GM21619 (cell line): ENCODE measurements around the gene HEATR9.
"Not testable (repeated sequence)": the region's sequence is repeated elsewhere in the genome, so short reads cannot be mapped to it uniquely, and the experiment has no call there.

ENCODE experiments used
- ATAC-seq: cut with Tn5 transposase; IDR thresholded peaks from one replicate; pipeline ENCODE4 v1.9.1; 2021; ENCODE audit not compliant: unreplicated experiment

The HEATR9 gene, protein sequence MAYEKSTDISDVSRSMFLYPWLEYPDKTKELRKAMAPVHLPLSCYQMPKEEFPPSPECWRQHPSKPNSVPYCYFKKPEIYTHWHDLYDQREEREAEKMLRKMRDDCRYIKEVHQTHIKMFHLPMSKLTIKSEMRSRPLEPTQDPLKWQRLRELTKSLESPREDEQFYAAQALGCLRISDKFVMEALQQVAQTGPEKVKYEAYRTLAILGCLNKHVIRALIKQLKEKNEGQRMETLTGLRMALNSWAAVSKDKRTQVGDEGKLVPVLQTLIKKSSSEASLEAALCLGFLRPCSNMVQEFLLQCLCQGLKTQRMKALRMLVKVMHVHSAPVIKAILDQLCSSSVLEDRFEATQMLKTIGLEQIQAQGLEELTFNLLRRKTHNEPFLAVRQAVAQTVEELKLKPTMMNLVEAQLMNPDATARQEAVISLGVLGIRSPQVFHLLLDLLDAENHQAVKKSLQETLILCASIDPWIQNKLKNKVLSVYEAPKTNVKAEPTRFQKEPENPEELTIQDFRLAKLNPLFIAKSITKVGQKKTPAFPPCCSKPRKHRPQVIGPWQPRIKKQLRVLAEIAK

GRCh38 chr17:35868737-35869136 is at the start of gene HEATR9:
TSS of gene HEATR9 (minus strand) at chr17:35868891. CDS start at chr17:35868742, 149 bp downstream.
- no peak for ATAC-seq

GRCh38 chr17:35917519-35918213 is 49.0 kb upstream of the HEATR9 start:
- ATAC-seq: no peak

GRCh38 chr17:35915153-35915964 is 46.7 kb upstream of the HEATR9 start:
- no peak for ATAC-seq

DNA sequence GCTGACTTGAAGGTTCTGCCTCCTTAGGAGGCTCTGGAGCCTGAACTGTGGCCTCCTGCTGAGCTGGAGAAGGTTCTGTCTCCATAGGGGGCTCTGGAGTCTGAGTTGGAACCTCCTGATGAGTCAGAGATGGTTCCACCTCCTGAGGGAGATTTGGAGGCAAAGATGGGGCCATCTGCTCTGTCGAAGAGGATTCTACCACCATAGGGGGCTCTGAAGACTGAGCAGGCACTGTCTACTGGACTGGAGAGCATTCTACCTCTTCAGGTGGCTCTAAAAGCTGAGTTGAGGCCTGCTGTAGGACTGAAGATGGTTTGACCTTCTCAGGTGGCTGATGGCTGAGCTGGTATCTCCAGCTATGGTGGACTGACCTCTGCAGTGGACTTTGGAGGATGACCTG is 45.7 kb upstream of the HEATR9 start:
- ATAC-seq: no peak

- no peak for ATAC-seq
Observed at GRCh38 chr17:35913609-35914008, 44.9 kb upstream of the HEATR9 start.

DNA sequence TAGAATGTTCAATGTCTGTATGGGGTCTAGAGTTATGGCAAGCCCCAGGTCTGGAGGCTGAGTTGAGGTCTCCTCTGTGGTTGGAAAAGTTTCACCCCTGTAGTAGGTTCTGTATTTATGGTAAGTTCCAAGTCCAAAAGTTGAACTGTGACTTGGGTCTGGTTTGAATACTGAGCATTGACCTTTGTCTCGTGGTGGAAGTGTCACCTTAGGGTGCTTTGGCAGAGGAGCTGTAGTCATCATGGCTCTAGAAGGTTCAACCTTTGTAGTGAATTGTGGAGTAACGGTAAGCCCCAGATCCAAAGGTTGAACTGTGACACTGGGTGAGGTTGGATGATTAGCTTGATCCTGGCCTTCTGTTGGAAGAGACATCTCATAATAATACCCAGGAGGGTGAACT is 44.3 kb upstream of the HEATR9 start:
- no peak for ATAC-seq

DNA sequence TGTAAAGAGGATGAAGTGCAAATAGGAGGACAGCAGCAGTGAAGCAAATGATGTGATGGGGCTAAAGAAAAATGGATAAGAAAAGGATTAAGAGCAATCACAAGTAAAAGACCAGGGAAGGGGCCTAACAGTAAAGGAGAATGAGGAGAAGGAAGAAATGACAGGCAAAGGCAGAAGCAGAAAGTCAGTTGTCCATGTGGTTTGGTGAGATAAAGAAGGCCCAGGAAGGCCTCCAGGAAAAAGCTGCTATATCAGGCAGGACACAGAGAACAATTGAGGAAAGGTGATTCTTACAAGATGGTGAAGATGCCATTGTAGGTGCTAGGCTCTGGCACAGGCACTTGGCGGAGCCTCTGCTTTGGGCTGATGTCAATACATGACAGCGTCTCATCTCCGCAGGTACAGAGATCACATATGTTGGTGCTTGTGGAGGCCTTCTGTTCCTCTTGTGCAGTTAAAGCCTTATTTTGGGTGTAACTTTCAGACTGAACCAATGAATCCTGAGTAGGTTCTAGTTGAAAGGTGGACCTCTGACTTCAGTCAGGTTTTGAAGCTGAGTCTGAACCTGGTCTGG is 43.7 kb upstream of the HEATR9 start:
- ATAC-seq: no peak

DNA sequence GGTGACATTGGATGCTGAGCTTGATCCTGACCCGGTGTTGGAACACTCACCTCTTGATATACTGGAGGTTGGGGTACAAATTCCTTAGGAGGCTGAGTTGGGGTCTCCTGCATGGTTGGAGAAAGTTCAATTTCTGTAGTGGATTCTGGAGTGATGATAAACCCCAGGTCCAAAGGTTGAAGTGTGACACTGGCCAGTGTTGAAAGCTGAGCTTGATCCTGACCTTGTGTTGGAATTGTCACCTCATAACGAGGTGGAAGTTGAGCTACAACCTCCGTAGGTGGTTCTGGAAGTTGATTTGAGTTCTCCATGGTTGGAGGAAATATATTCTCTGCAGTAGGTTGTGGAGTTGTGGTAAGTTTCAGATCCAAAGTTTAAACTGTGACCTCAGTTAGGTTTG is 40.7 kb upstream of the HEATR9 start:
- ATAC-seq: no peak

GRCh38 chr17:35907691-35908090 is 39.0 kb upstream of the HEATR9 start:
- ATAC-seq: no peak

DNA sequence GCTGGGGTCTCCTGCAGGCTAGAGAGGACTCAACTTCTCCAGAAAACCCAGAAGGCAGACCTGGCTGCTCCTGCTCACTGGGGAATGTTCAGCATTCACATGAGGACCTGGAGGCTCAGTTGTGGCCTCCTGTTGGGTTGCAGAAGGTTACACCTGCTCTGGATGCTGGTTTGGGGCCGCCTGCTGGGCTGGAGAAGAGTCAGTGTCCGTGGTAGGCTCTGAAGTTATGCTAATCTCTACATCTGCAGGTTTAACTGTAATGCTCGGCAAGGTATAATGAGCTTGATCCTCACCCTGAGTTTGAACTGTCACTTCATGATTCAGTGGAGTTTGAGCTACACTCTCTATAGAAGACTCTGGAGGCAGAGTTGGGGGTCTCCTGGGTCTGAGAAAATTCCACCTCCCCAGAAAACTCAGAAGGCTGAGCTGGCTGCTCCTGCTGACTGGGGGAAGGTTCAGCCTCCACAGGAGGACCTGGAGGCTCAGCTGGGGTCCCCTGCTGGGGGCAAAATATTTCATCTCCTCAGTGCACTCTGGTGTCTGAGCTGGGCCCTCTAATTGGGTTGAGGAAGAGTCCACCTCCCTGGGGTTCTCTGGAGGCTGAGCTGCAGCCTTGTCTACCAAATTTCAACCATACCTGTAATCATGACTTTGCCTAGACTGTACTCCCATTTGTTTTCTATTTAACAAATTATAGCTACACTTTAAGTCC is 38.4 kb upstream of the HEATR9 start:
- ATAC-seq: no peak

- no peak for ATAC-seq
Observed at GRCh38 chr17:35906191-35906925, 37.7 kb upstream of the HEATR9 start.

DNA sequence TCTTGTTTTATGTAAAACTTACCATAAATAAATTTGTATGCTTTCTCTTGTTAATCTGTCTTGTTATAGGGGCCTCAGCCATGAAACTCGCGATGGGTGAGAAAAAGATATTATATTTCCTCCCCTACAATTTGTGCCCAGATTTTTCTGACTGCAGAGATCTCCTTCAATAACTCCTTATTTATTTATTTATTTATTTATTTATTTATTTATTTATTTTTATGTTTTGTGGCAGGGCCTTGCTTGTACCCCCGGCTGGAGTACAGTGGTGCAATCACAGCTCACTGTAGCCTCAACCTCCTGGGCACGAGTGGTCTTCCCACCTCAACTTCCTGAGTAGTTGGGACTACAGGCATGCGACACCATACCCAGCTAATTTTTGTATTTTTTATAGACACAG is 34.8 kb upstream of the HEATR9 start:
- ATAC-seq: no peak

- no peak for ATAC-seq
Observed at GRCh38 chr17:35901631-35902175, 33.0 kb upstream of the HEATR9 start.

- no peak for ATAC-seq
Observed at GRCh38 chr17:35900708-35901480, 32.2 kb upstream of the HEATR9 start.

DNA sequence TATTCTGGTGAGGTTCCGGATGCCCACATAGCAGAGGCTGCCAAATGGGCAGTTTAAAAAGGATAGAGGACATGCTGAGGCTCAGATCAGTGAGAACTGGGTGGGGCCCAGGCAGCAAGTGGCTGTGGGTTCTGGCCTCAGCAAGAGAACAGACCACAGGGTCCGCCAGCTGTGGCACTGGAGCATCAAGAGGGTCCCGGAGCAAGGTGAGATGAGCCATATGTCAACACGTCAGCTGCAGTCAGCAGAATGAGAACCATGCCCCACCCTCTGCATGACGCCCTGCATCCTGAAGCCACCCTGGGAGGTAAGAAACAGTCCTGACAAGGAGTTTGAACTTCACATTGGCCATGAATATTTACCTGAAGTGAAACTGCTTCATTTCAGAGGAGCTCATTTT is 31.6 kb upstream of the HEATR9 start:
- no peak for ATAC-seq

- no peak for ATAC-seq
Observed at GRCh38 chr17:35898283-35899070, 29.8 kb upstream of the HEATR9 start.

DNA sequence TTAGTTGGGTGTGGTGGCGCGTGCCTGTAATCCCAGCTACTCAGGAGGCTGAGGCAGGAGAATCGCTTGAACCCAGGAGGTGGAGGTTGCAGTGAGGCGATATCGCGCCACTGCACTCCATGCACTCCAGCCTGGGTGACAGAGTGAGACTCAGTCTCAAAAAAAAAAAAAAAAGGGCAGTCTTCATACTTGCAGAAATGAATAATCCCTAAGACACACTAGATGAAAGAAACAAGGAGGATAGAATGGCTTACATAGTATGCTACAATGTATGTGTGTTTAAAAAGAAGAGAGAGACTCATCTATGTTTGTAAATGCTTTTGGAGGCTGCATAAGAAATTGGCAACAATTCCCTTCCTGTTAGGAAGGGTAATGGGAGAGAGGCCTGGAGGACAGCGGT is 29.1 kb upstream of the HEATR9 start:
- not testable (repeated sequence) for ATAC-seq
